ENCODE measurements around the gene KIZ. TPM values are rescaled to one million over a fixed set of nuclear protein-coding genes. Genes with fewer than 3 reads are reported as not detected.

The KIZ gene
- total RNA-seq, 2 experiments from 2014 or later: 11.3 to 13.0 TPM

DNA sequence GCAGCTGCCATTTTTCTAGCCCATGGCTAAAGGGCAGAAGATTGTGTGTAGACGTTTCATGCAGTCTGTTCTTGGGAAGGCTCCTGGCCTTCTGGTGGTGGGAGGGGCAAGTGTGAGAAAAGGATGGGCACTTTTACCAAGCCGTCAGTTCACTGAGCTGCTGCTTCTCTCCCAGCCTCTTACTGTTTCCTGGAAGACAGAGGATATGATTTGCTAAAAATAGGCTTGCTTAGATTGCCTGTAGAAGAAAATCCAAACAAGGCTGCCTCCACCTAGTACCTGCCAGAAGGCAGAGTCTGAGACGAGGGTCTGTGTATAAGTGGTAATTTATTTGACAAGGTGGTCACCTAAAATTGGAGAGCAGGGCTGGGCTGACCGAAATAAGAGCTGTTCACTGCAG lies 7.5 kb downstream of the KIZ start:
- H3K27ac Mint-ChIP-seq: no peak overlapping the region
- no peaks in the 10 kb centered on the region for H3K4me1 Mint-ChIP-seq (ENCODE audit: low read depth)
- CTCF ChIA-PET: no interaction called here
- H3K36me3 Mint-ChIP-seq (ENCODE audit: low read depth): peaks cover 16% of the 10 kb centered on the region
- H3K4me3 Mint-ChIP-seq: no peak overlapping the region
- H3K27me3 Mint-ChIP-seq (ENCODE audit: low read depth): no peaks in the 10 kb centered on the region
- DNase-seq: no peak
- H3K9me3 Mint-ChIP-seq: no peaks in the 10 kb centered on the region
- intact Hi-C loops (cut with micrococcal nuclease): no loop called here

DNA sequence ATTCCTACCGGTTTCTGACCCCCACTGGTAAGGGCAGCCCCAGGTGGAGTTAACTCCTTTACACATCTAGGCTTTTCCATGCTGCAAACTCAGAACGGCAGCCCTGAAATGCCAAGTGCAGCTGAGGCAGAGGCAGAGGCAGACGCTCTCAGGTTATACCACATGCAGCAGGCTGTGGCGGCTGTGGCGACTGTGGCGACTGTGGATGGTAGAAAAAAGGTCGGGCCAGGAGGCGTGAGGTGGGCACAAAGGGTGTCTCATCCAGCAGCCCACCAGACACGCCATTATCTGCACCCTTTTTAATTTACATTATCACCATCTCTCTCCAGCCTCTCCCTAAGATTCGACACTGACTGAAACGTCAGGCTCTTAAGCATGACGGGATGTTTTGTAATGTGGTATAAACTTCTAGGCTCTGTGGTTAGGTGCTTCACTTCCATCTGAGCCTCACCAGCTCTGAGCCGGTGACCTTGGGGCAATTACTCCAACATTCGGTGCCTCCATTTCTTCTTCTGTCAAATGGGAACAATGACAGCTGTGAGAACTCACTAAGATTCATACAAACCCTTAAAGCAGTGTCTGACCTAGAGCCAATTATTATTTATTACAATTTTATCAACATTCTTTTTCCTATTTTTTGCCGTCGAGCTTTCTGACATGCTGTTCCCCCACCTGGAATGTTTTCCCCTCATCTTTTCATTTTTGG lies 8.2 kb downstream of the KIZ start:
- DNase-seq: no peak
- H3K4me1 Mint-ChIP-seq (ENCODE audit: low read depth): no peaks in the 10 kb centered on the region
- CTCF ChIA-PET: interaction anchor here (0.6 to 1.3 kb wide), 2 partner anchors 102 to 371 kb away, joined by 4 read pairs; no protein-coding TSS in a partner anchor
- no peaks in the 10 kb centered on the region for H3K9me3 Mint-ChIP-seq
- no peak overlapping the region for H3K4me3 Mint-ChIP-seq
- H3K27me3 Mint-ChIP-seq (ENCODE audit: low read depth): no peaks in the 10 kb centered on the region
- H3K27ac Mint-ChIP-seq: no peak overlapping the region
- peaks cover 16% of the 10 kb centered on the region for H3K36me3 Mint-ChIP-seq (ENCODE audit: low read depth)
- intact Hi-C loops (cut with micrococcal nuclease): no loop called here

DNA sequence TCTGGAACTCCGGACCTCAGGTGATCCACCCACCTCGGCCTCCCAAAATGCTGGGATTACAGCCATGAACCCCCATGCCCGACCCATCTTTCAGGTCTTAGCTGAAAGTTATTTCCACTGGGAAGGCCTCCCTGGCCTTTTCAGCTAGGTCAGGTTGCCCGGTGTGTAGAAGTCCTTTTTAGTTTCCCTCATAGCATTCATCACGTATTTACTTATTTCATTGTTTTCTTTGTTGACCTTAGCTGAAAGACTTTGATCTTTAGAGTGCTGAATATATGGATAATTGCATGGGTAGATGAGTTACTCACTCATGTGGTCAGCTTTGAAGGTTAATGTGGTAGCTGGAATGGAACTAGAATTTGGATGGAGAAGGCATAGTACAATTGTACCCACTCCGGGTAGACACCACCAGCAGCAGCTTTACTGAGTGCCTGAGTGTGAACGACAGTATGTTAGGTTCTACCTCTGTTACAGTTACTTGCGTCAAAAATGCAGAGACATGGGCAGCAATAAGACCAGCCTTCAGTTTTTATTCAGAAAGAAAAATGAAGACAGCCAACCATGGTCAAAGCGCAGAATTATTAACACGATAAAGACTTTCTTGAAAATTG lies 9.1 kb downstream of the KIZ start:
- CTCF ChIA-PET: interaction anchor here (1.3 kb wide), 1 partner anchor 101 kb away, joined by 4 read pairs; no protein-coding TSS in a partner anchor
- Mint-ChIP-seq H3K4me3 (no peak overlapping the region), H3K27me3 (ENCODE audit: low read depth) (no peaks in the 10 kb centered on the region), H3K27ac (no peak overlapping the region), H3K9me3 (no peaks in the 10 kb centered on the region), H3K36me3 (ENCODE audit: low read depth) (peaks cover 18% of the 10 kb centered on the region), H3K4me1 (ENCODE audit: low read depth) (no peaks in the 10 kb centered on the region)
- DNase-seq: no peak
- intact Hi-C loops (cut with micrococcal nuclease): no loop called here

DNA sequence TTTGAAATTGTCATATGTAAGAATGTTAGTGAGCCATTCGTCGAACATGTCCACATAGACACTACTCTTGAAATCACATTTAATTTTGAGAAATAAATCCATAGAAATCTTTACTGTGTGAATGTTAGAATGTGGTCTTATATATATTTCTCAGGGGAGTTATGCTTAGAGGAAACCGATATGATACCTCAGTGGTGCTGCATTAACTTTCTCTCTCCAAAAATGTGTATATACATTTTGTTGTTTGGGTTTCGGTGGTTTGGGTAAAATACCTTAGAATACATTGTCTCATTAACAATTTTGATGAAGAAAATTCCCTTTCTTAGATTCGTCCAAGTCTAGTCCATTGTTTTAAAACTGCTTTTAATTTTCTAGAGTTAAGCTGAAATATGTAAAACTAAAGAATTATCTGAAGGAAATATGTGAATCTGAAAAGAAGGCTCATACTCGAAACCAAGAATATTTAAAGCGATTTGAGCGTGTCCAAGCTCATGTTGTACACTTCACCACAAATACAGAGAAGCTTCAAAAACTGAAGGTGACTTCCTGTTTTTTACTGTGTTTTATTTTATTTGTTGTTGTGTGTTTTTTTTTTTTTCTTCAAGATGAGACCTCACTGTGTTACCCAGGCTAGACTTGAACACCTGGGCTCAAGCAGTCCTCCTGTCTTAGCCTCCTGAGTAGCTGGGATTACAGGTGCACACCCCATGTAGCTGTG lies 10.3 kb downstream of the KIZ start:
- intact Hi-C loops (cut with micrococcal nuclease): no loop called here
- CTCF ChIA-PET: interaction anchor here (0.7 kb wide), 1 partner anchor 88 kb away, joined by 4 read pairs; no protein-coding TSS in a partner anchor
- no peak for DNase-seq
- no peaks in the 10 kb centered on the region for H3K9me3 Mint-ChIP-seq
- no peak overlapping the region for H3K27ac Mint-ChIP-seq
- H3K36me3 Mint-ChIP-seq (ENCODE audit: low read depth): peaks cover 18% of the 10 kb centered on the region
- H3K27me3 Mint-ChIP-seq (ENCODE audit: low read depth): no peaks in the 10 kb centered on the region
- no peaks in the 10 kb centered on the region for H3K4me1 Mint-ChIP-seq (ENCODE audit: low read depth)
- H3K4me3 Mint-ChIP-seq: no peak overlapping the region

DNA sequence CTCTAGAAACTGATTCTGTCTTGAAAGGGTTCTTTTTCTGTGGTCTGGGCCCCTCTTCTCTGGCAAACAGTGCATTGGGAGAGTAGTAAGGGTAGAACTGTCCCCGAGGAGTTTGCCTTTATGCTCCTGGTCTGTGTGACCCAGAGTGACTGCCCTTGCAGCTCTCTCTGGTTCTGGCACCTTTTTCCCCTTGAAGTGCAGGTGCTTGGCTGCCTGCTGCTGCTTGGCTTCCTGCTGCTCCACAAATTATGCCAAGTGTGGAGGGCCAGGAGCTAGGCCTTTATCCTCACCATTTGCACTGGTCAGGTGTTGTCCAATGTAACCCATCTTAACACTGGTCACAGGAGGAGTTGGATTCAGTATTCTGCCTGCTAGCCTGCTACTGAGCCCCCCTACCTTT lies 11.2 kb downstream of the KIZ start:
- peaks cover 18% of the 10 kb centered on the region for H3K36me3 Mint-ChIP-seq (ENCODE audit: low read depth)
- no peak for DNase-seq
- H3K4me1 Mint-ChIP-seq (ENCODE audit: low read depth): no peaks in the 10 kb centered on the region
- H3K9me3 Mint-ChIP-seq: no peaks in the 10 kb centered on the region
- no peak overlapping the region for H3K4me3 Mint-ChIP-seq
- no peak overlapping the region for H3K27ac Mint-ChIP-seq
- no peaks in the 10 kb centered on the region for H3K27me3 Mint-ChIP-seq (ENCODE audit: low read depth)
- intact Hi-C loops (cut with micrococcal nuclease): no loop called here
- CTCF ChIA-PET: no interaction called here

DNA sequence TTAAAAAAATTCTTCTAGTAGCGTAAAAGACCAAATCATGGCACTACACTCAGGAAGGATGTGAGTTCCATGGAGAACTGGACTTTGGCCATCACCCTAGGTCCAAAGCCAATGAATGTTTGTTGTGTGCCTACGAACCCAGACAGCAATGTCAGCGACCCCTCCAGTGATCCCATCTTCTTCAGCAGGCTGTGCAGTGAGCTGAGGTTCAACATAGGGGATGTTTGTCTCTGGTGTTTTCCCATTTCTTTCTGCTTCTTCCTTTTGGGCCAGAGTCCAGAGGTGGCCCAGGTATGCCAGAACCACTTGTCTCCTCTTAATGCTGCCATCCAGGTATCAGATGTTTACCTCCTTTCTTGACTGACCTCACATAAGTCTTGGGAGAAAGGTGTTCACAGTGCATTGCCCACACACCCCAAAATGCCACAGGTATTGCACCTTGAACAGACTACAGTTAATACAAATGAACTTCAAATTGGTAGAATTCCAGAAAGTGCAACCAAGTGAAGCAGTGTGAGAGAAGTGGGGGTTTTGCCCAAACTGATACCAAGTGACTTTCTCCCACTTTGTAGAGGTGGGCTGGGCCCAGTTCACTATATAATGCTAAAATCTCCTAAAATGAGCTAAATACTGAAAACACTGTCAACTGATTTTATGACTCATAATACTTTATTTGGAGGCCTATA lies 14.1 kb downstream of the KIZ start:
- Mint-ChIP-seq H3K36me3 (ENCODE audit: low read depth) (peaks cover 15% of the 10 kb centered on the region), H3K27me3 (ENCODE audit: low read depth) (no peaks in the 10 kb centered on the region), H3K27ac (no peak overlapping the region), H3K4me3 (no peak overlapping the region), H3K9me3 (no peaks in the 10 kb centered on the region), H3K4me1 (ENCODE audit: low read depth) (no peaks in the 10 kb centered on the region)
- no peak for DNase-seq
- intact Hi-C loops (cut with micrococcal nuclease): no loop called here
- CTCF ChIA-PET: interaction anchor here (0.6 to 1.1 kb wide), 2 partner anchors 14 to 43 kb away, joined by 3 read pairs; partner anchors contain the start of gene KIZ

DNA sequence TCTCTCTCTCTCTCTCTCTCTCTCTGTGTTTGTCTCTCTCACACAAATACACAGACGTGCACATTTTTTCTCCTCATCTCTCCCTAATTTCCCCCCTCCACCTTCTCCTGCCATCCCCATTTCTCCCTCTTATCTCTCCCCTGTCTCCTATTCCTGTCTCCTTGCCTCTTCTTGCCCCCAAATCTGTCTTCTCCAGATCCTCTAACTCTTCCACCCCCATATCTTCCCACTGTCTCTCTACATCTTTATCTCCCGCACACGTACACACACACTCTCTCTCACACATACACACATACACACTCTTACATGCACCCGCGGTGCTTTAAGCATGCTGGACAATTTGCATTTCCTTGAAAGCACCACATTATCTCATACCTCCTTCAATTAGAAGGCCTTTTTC lies 15.9 kb downstream of the KIZ start:
- CTCF ChIA-PET: no interaction called here
- Mint-ChIP-seq H3K27me3 (ENCODE audit: low read depth) (no peaks in the 10 kb centered on the region), H3K9me3 (no peaks in the 10 kb centered on the region), H3K4me3 (no peak overlapping the region), H3K27ac (no peak overlapping the region), H3K36me3 (ENCODE audit: low read depth) (peaks cover 10% of the 10 kb centered on the region), H3K4me1 (ENCODE audit: low read depth) (no peaks in the 10 kb centered on the region)
- no peak for DNase-seq
- intact Hi-C loops (cut with micrococcal nuclease): no loop called here

DNA sequence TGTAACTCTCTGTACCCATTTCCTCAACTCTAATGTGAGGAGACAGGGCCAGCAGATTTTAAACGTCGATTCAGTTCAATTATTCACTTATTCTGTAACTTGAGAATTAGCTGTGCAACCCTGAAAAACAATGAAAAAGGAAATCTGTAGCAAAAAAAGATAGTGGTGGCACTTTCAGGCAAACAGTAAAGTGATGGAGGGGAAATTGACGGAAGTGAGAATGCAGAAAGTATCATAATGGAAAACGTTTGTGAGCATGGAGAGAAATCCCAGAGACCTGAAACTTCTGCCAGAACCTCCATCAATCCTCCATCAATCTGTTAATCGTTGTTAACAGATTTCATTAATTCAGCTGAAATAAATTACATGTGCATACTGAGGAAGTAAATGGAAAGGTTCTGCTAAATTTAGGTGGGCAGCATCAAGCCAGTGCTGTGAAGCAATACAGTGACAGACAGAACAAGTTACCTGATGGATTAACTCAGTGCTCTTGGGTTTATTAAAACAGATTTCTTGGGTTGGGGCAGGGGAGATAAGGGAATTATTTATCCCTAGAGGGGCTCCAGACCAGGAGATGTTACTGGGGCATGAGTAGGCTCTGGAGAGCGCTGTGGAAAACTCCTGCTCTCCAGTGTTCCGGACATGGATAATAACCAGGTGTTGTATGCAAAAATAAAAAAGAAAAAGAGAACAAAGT lies 17.5 kb downstream of the KIZ start:
- CTCF ChIA-PET: interaction anchor here (0.7 kb wide), 1 partner anchor 54 kb away, joined by 3 read pairs; no protein-coding TSS in a partner anchor
- H3K27ac Mint-ChIP-seq: no peak overlapping the region
- H3K9me3 Mint-ChIP-seq: no peaks in the 10 kb centered on the region

DNA sequence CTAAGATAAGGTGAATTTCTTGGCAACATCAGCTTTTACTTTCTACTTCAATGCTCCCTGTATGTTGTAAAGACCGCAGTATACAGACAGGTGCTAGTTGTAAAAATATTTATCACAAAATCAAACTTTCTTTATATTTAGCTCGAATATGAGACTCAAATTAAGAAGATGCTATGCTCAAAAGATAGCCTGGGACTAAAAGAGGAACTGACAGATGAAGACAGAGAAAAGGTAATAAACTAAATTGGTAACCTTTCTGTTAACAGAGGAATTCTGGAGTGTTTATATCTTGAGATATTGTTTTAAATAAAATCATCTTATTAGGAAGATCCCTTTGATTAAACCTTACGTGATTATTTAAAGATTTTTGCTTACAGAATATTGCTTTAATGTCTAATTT lies 19.5 kb downstream of the KIZ start:
- no peak for DNase-seq
- intact Hi-C loops (cut with micrococcal nuclease): no loop called here
- Mint-ChIP-seq H3K27me3 (ENCODE audit: low read depth) (no peaks in the 10 kb centered on the region), H3K27ac (no peak overlapping the region), H3K9me3 (no peaks in the 10 kb centered on the region), H3K36me3 (ENCODE audit: low read depth) (peaks cover 9% of the 10 kb centered on the region), H3K4me1 (ENCODE audit: low read depth) (no peaks in the 10 kb centered on the region), H3K4me3 (no peak overlapping the region)
- CTCF ChIA-PET: no interaction called here

More for the DNA sequence above, 17.5 kb downstream of the KIZ start:
- Mint-ChIP-seq H3K36me3 (ENCODE audit: low read depth) (peaks cover 6% of the 10 kb centered on the region), H3K27me3 (ENCODE audit: low read depth) (no peaks in the 10 kb centered on the region), H3K4me3 (no peak overlapping the region), H3K4me1 (ENCODE audit: low read depth) (no peaks in the 10 kb centered on the region)
- intact Hi-C loops (cut with micrococcal nuclease): no loop called here
- no peak for DNase-seq

DNA sequence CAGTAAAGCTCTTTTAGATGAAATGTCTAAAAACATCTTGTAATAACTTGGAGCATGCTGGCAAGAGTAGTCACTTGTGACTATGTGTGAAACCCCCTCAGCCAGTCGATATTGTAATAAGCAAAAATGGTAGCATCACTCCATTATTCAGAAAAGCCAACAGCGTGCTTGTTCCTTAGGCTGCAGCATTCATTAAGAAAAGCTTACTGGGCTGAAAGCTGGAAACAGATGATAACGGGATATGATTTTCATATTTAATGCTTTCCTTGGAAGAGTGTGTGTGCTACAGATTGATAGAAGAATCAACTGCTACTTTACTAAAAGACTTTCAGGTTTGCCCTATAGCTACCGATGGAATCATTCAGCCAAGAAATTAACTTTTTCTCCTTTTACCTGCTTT lies 20.3 kb downstream of the KIZ start:
- no peaks in the 10 kb centered on the region for H3K4me1 Mint-ChIP-seq (ENCODE audit: low read depth)
- intact Hi-C loops (cut with micrococcal nuclease): no loop called here
- H3K9me3 Mint-ChIP-seq: no peaks in the 10 kb centered on the region
- H3K4me3 Mint-ChIP-seq: no peak overlapping the region
- no peak overlapping the region for H3K27ac Mint-ChIP-seq
- no peak for DNase-seq
- peaks cover 9% of the 10 kb centered on the region for H3K36me3 Mint-ChIP-seq (ENCODE audit: low read depth)
- CTCF ChIA-PET: interaction anchor here (0.6 kb wide), 1 partner anchor 110 kb away, joined by 3 read pairs; no protein-coding TSS in a partner anchor
- no peaks in the 10 kb centered on the region for H3K27me3 Mint-ChIP-seq (ENCODE audit: low read depth)

DNA sequence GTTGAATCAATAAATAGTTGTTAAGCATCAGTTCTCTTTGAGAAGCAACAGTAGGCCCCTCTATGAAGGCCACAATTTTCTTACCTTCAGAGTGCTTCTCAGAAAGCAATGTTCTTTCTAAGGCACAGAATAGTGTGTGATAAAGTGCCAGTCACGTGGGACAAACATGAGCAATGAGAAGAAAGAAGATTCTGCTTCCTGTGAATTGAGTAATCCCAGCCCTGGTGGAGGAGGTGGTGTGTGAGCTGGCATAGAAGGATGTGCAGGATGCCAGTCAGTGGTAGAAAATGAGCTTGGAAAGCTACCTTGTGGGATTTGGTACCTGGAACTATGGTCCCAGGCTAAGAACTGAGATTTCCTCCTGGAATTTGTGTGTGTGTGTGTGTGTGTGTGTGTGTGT lies 21.7 kb downstream of the KIZ start:
- H3K4me3 Mint-ChIP-seq: no peak overlapping the region
- H3K27ac Mint-ChIP-seq: no peak overlapping the region
- CTCF ChIA-PET: interaction anchor here (0.7 kb wide), 1 partner anchor 216 kb away, joined by 5 read pairs; no protein-coding TSS in a partner anchor
- no peak for DNase-seq
- no peaks in the 10 kb centered on the region for H3K27me3 Mint-ChIP-seq (ENCODE audit: low read depth)
- peaks cover 14% of the 10 kb centered on the region for H3K36me3 Mint-ChIP-seq (ENCODE audit: low read depth)
- H3K9me3 Mint-ChIP-seq: no peaks in the 10 kb centered on the region
- H3K4me1 Mint-ChIP-seq (ENCODE audit: low read depth): no peaks in the 10 kb centered on the region
- intact Hi-C loops (cut with micrococcal nuclease): no loop called here

DNA sequence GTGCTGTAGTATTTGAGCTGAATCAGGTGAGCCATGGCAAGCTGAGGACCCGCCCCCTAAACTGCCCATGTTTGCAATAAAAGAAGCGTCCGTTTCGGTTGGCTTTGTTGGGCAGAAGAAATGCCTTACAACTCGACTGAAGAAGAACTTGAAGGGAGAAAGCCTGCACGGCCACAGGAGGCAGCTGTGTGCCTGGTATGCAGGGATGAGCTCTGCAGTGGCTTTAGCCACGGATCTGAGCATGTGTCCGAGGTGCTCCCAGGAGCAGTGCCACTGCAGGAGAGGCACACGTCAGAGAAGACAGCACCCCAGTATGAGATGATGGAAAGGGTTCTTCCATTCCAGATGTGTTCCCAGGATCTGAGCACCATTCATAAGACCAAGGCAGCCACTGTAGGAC lies 23.5 kb downstream of the KIZ start:
- H3K4me1 Mint-ChIP-seq (ENCODE audit: low read depth): no peaks in the 10 kb centered on the region
- intact Hi-C loops (cut with micrococcal nuclease): no loop called here
- CTCF ChIA-PET: no interaction called here
- no peaks in the 10 kb centered on the region for H3K27me3 Mint-ChIP-seq (ENCODE audit: low read depth)
- H3K36me3 Mint-ChIP-seq (ENCODE audit: low read depth): peaks cover 18% of the 10 kb centered on the region
- no peak for DNase-seq
- H3K9me3 Mint-ChIP-seq: no peaks in the 10 kb centered on the region
- H3K4me3 Mint-ChIP-seq: no peak overlapping the region
- H3K27ac Mint-ChIP-seq: no peak overlapping the region

Data from activated naive CD4-positive, alpha-beta T cell treated with anti-CD3 and anti-CD28 coated beads for 36 hours (primary cell).